D721Med (cell line): ENCODE data around the gene CDK4.
"Not testable (repeated sequence)": the region's sequence is repeated elsewhere in the genome, so short reads cannot be mapped to it uniquely, and the experiment has no call there.

ENCODE experiments used
- DNase-seq: peaks from one replicate; pipeline ENCODE4 v3.0.0; 2011; ENCODE audit warnings: low spot score; ENCODE audit not compliant: insufficient read length
- FAIRE-seq: peaks from 2 replicates; lab custom pipeline; 2011; peaks lifted over from hg19 to GRCh38; lab: Jason Lieb, UNC
- TF ChIP-seq, protein P1 (sequence below): IDR thresholded peaks from 2 replicates; pipeline ENCODE4 v1.5.1; 2012; ENCODE audit warnings: mild to moderate bottlenecking, control low read depth; ENCODE audit not compliant: insufficient read depth; ENCODE audit errors: missing control alignments

Gene CDK4

GRCh38 chr12:57722716-57723629 lies 29.1 kb downstream of the CDK4 start:
- no peak for FAIRE-seq
- peak; percentile 13 for DNase-seq
- TF ChIP-seq, protein P1, sequence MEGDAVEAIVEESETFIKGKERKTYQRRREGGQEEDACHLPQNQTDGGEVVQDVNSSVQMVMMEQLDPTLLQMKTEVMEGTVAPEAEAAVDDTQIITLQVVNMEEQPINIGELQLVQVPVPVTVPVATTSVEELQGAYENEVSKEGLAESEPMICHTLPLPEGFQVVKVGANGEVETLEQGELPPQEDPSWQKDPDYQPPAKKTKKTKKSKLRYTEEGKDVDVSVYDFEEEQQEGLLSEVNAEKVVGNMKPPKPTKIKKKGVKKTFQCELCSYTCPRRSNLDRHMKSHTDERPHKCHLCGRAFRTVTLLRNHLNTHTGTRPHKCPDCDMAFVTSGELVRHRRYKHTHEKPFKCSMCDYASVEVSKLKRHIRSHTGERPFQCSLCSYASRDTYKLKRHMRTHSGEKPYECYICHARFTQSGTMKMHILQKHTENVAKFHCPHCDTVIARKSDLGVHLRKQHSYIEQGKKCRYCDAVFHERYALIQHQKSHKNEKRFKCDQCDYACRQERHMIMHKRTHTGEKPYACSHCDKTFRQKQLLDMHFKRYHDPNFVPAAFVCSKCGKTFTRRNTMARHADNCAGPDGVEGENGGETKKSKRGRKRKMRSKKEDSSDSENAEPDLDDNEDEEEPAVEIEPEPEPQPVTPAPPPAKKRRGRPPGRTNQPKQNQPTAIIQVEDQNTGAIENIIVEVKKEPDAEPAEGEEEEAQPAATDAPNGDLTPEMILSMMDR: no peak

GRCh38 chr12:57721846-57722608 lies 30.1 kb downstream of the CDK4 start:
- not testable (repeated sequence) for FAIRE-seq
- DNase-seq: peak; percentile 5

DNA sequence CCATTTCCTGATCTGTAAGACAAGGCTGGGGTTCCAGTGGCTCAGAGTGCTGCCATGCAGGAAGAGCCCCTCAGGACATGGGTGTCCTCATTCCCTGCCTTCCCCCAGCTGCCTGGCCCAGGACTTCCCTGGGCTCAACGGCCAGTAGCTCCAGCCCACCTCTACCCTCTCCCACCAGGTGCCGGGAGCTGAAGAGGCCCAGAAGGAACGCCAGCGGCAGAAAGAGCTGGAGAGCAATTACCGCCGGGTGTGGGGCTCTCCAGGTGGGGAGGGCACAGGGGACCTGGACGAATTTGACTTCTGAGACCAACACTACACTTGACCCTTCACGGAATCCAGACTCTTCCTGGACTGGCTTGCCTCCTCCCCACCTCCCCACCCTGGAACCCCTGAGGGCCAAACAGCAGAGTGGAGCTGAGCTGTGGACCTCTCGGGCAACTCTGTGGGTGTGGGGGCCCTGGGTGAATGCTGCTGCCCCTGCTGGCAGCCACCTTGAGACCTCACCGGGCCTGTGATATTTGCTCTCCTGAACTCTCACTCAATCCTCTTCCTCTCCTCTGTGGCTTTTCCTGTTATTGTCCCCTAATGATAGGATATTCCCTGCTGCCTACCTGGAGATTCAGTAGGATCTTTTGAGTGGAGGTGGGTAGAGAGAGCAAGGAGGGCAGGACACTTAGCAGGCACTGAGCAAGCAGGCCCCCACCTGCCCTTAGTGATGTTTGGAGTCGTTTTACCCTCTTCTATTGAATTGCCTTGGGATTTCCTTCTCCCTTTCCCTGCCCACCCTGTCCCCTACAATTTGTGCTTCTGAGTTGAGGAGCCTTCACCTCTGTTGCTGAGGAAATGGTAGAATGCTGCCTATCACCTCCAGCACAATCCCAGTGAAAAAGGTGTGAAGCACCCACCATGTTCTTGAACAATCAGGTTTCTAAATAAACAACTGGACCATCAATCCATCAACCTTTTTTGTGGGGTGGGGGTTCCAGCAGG lies 31.2 kb downstream of the CDK4 start:
- DNase-seq (no peak), FAIRE-seq (no peak)
- TF ChIP-seq, protein P1: no peak

GRCh38 chr12:57719777-57720605 lies 32.1 kb downstream of the CDK4 start:
- FAIRE-seq: no peak
- DNase-seq: no peak
- TF ChIP-seq, protein P1: no peak

- TF ChIP-seq, protein P1: no peak
- DNase-seq: no peak
- no peak for FAIRE-seq
Observed at GRCh38 chr12:57718641-57719528, 33.2 kb downstream of the CDK4 start.

GRCh38 chr12:57717846-57718640 lies 34.1 kb downstream of the CDK4 start:
- TF ChIP-seq, protein P1: no peak
- FAIRE-seq: no peak
- DNase-seq: no peak
